Lower lobe of right lung (tissue), 2 donors: Measurements from ENCODE around the gene BUB3. TPM values are rescaled to one million over a fixed set of nuclear protein-coding genes. Genes with fewer than 3 reads are reported as not detected.

ENCODE experiments used
- ATAC-seq, 2 donors: fragments of 200-7000 bp; cut with Tn5 transposase; one replicate each; pipeline ENCODE4 v1.9.1; 2020 to 2022; ENCODE audit warnings: mild to moderate bottlenecking in 2 of 2, moderate library complexity in 2 of 2
- DNase-seq: peaks from one replicate; pipeline ENCODE4 v3.0.0-alpha.2; 2020
- H3K27ac ChIP-seq: fragments of 200-600 bp; one replicate; pipeline ENCODE4 v1.8.0; 2022
- H3K27me3 ChIP-seq: fragments of 200-600 bp; one replicate; pipeline ENCODE4 v1.8.0; 2022; ENCODE audit warnings: low read depth
- H3K36me3 ChIP-seq: fragments of 200-600 bp; one replicate; pipeline ENCODE4 v1.8.0; 2022; ENCODE audit warnings: mild to moderate bottlenecking
- H3K4me1 ChIP-seq: fragments of 200-600 bp; one replicate; pipeline ENCODE4 v1.8.0; 2022
- H3K4me3 ChIP-seq: fragments of 200-600 bp; one replicate; pipeline ENCODE4 v1.8.0; 2022; ENCODE audit warnings: mild to moderate bottlenecking
- H3K9me3 ChIP-seq: fragments of 200-600 bp; one replicate; pipeline ENCODE4 v1.8.0; 2022
- intact Hi-C: fragments of 100-400 bp; cut with DNase I; formaldehyde crosslinking; loops from one replicate; pipeline ENCODE4 v1.11.0; 2022
- total RNA-seq: library from RNA; stranded (reverse); fragmentation: NEBNext Ultra II Directional; extraction: Animal tissue kit (Norgen Biotek cat#: 25700); gene quantifications from one replicate; pipeline ENCODE4 v1.2.1, GENCODE V29; 2021
- TF ChIP-seq, protein P1 (sequence below): fragments of 200-600 bp; IDR thresholded peaks from one replicate; pipeline ENCODE4 v1.8.0; 2022; ENCODE audit warnings: antibody characterized with exemption, mild to moderate bottlenecking
- donor health status: DM: no; HTN: yes; CAD: no; lungs with severe emphysema.

BUB3 gene
- total RNA-seq, 1 donor from 2014 or later: 67.3 TPM

DNA sequence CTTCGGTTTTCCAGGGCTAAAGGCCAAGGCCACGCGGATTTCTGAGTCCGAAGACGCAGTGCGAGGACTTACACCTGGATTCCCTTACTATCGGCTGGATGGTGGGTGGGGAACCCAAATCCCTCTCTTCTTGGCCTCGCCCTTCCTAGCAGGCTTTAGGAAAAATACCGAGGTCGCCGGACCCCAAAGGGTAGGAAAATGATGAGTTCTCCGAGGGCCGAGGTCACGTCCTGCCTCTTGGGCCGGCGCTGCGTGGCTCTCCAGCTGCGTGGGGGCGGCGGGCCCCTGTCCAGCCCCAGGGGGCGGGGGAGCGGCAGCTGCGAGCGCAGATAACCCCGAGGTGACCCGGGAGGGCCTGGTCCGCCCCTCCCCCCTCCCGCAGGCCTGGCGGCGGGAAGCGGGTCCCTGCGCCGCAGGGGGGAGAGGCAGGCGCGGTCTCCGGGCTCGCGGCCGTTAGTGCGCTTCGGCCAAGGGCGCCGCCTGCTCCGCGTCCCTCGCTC, 19.2 kb upstream of the BUB3 start:
- Histone ChIP-seq H3K4me1 (peaks cover 58% of the 10 kb centered on the region), H3K4me3 (peak overlapping the region; percentile 53), H3K9me3 (no peaks in the 10 kb centered on the region), H3K36me3 (no peaks in the 10 kb centered on the region), H3K27ac (no peak overlapping the region), H3K27me3 (peaks cover 100% of the 10 kb centered on the region)
- DNase-seq (no peak), ATAC-seq (no peak)
- TF ChIP-seq, protein P1, sequence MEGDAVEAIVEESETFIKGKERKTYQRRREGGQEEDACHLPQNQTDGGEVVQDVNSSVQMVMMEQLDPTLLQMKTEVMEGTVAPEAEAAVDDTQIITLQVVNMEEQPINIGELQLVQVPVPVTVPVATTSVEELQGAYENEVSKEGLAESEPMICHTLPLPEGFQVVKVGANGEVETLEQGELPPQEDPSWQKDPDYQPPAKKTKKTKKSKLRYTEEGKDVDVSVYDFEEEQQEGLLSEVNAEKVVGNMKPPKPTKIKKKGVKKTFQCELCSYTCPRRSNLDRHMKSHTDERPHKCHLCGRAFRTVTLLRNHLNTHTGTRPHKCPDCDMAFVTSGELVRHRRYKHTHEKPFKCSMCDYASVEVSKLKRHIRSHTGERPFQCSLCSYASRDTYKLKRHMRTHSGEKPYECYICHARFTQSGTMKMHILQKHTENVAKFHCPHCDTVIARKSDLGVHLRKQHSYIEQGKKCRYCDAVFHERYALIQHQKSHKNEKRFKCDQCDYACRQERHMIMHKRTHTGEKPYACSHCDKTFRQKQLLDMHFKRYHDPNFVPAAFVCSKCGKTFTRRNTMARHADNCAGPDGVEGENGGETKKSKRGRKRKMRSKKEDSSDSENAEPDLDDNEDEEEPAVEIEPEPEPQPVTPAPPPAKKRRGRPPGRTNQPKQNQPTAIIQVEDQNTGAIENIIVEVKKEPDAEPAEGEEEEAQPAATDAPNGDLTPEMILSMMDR: no peak
- intact Hi-C loops: loop anchor here (5.0 kb wide), 1 partner anchor 427 kb away; no protein-coding TSS in a partner anchor

DNA sequence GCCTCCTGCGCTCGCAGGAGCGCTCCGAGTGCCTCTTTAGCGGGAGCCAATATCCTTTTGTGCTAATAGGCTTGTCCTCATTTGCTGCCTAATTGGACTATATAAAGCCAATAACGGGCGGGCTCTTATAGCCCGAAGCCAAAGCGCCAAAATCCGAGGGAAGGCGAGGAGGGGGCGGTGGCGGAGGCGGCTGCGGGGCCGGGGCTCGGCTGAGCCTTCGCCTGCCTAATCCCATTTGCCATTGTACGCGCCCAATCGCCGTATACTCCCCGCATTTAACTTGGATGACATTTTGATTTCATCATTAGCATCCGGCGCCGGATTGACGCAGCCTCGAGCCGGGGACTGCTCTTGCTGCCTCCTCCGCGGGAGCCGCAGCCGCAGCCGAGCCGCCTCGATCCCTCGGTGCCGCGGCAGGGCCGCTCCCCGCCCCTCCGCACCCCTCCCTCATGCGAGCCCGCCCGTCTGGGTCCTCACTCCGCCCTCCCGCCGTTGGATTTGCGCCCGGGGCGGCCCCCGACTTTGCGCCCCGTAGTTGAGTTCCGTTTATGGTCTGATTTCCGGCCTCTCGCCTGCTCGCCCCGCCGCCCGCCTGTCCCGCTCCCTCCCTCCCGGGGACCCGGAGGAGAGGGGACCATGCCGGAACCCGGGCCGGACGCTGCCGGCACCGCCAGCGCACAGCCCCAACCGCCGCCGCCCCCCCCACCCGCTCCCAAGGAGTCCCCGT, 18.6 kb upstream of the BUB3 start, which contains the start of gene HMX3:
Gene HMX3 (plus strand): TSS at position 556 of the 727 bp plus-strand sequence. CDS start 81 bp downstream, at position 637.
- no peak for DNase-seq

DNA sequence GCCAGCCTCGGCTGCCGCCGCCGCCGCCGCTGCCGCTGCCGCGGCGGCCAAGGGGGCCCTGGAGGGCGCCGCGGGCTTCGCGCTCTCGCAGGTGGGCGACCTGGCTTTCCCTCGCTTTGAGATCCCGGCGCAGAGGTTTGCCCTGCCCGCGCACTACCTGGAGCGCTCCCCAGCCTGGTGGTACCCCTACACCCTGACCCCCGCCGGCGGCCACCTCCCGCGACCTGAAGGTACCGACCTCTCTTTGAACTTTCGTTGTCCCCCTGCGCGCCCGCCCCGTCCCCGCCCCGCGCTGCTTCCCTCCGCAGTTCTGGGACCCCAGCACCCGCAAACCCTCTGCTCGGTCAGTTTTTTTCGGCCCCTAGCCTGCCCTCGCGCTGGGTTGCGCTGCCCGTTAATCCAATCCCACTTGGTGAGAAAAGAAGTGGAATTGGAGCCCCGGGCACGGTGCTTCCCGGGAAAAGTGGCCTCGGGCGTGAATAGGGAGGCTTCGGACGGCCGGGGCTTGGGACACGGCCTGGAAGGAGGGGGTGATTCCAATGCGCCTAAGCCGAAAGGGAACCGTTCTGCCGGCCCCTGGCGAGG, 17.9 kb upstream of the BUB3 start:
- Histone ChIP-seq H3K9me3 (no peaks in the 10 kb centered on the region), H3K4me1 (peaks cover 61% of the 10 kb centered on the region), H3K4me3 (peak overlapping the region; percentile 53), H3K36me3 (no peaks in the 10 kb centered on the region), H3K27me3 (peaks cover 100% of the 10 kb centered on the region), H3K27ac (no peak overlapping the region)
- ATAC-seq (no peak), DNase-seq (no peak)
- intact Hi-C loops: no loop called here
- TF ChIP-seq, protein P1: no peak

More for the DNA sequence above, 18.6 kb upstream of the BUB3 start, which contains the start of gene HMX3:
- Histone ChIP-seq H3K27ac (no peak within 1 kb of the TSS), H3K9me3 (no peaks in the 10 kb centered on the region), H3K4me3 (peak within 1 kb of the TSS; percentile 53), H3K4me1 (peaks cover 61% of the 10 kb centered on the region), H3K36me3 (no peaks in the 10 kb centered on the region), H3K27me3 (peaks cover 100% of the 10 kb centered on the region)
- TF ChIP-seq, protein P1: no peak
- intact Hi-C loops: no loop called here
- no peak for ATAC-seq

DNA sequence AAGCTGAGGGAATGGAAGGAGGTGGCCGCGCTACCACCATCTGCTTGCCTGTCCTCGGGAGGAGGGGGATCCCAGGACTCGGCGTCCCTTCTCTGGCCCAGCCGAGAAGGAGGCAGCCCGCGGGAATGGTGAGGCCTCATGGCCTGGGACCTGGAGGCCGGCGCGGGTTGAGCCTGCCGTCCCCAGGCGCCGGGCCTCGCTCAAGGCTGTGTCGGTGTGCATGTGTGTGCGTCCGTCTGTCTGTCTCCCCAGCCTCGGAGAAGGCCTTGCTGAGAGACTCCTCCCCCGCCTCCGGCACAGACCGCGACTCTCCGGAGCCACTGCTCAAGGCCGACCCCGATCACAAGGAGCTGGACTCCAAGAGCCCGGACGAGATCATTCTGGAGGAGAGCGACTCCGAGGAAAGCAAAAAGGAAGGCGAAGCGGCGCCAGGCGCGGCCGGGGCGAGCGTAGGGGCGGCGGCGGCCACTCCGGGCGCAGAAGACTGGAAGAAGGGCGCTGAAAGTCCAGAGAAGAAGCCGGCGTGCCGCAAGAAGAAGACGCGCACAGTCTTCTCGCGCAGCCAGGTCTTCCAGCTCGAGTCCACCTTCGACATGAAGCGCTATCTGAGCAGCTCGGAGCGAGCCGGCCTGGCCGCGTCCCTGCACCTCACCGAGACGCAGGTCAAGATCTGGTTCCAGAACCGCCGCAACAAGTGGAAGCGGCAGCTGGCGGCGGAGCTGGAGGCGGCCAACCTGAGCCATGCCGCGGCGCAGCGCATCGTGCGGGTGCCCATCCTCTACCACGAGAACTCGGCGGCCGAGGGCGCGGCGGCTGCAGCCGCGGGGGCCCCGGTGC, 17.2 kb upstream of the BUB3 start:
- no peak for DNase-seq

DNA sequence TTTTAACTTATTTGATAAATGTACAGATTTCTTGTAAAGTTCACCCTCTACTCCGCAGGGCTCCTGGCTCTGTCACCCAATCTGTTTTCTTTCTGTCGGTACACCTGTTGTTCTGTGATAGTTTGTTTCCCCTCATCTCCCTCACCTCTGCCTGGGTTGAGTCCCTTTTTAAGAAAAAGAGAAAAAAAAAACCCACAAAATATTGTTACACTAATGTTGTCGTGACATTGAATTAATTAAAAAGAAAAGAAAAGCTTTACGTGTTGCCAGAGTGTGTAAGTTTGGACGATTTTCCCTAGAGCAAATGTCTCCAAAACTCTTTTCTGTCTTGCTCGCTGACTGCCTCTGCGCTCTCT, 15.1 kb upstream of the BUB3 start:
- no peak overlapping the region for H3K4me3 ChIP-seq
- TF ChIP-seq, protein P1: no peak
- intact Hi-C loops: no loop called here
- H3K27ac ChIP-seq: no peak overlapping the region
- H3K36me3 ChIP-seq: no peaks in the 10 kb centered on the region
- DNase-seq: no peak
- no peak for ATAC-seq
- H3K9me3 ChIP-seq: no peaks in the 10 kb centered on the region
- H3K27me3 ChIP-seq: peaks cover 100% of the 10 kb centered on the region
- peaks cover 46% of the 10 kb centered on the region for H3K4me1 ChIP-seq

More for the DNA sequence above, 17.2 kb upstream of the BUB3 start:
- no peaks in the 10 kb centered on the region for H3K9me3 ChIP-seq
- no peak for ATAC-seq
- peaks cover 100% of the 10 kb centered on the region for H3K27me3 ChIP-seq
- TF ChIP-seq, protein P1: no peak
- H3K36me3 ChIP-seq: no peaks in the 10 kb centered on the region
- H3K4me3 ChIP-seq: peak overlapping the region; percentile 53
- intact Hi-C loops: no loop called here
- H3K4me1 ChIP-seq: peaks cover 61% of the 10 kb centered on the region
- H3K27ac ChIP-seq: no peak overlapping the region
